SHP77 treated with DMSO at 0.1 percent for 48 hours (cell line): ENCODE results near the gene ITGB5.
"Not testable (repeated sequence)": the region's sequence is repeated elsewhere in the genome, so short reads cannot be mapped to it uniquely, and the experiment has no call there.

Experiments
- DNase-seq: peaks from one replicate; lab custom pipeline; 2025; lab: John Stamatoyannopoulos, UW

ITGB5 gene

DNA sequence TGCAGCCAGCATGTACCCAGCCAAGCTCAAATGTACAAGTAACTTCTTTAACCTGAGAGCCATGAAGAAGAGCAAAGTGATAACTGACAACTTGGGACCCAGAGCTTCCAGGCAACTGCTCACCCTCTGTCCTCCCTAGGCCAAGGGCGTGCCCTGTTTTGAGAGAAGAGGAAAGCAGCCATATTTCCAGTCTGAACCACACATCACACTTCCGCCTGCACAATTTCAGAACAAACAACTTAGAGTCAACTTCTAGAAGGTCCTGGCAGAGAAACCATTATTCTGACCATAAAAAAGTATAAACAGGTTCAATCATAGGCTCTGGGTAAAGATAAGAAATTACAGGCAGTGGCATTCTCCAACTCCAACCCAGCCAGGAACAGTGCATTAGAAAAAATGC, 50.1 kb downstream of the ITGB5 start:
- no peak for DNase-seq

- no peak for DNase-seq
These were observed 50.7 kb downstream of the ITGB5 start for GRCh38 chr3:124836448-124836847.

DNA sequence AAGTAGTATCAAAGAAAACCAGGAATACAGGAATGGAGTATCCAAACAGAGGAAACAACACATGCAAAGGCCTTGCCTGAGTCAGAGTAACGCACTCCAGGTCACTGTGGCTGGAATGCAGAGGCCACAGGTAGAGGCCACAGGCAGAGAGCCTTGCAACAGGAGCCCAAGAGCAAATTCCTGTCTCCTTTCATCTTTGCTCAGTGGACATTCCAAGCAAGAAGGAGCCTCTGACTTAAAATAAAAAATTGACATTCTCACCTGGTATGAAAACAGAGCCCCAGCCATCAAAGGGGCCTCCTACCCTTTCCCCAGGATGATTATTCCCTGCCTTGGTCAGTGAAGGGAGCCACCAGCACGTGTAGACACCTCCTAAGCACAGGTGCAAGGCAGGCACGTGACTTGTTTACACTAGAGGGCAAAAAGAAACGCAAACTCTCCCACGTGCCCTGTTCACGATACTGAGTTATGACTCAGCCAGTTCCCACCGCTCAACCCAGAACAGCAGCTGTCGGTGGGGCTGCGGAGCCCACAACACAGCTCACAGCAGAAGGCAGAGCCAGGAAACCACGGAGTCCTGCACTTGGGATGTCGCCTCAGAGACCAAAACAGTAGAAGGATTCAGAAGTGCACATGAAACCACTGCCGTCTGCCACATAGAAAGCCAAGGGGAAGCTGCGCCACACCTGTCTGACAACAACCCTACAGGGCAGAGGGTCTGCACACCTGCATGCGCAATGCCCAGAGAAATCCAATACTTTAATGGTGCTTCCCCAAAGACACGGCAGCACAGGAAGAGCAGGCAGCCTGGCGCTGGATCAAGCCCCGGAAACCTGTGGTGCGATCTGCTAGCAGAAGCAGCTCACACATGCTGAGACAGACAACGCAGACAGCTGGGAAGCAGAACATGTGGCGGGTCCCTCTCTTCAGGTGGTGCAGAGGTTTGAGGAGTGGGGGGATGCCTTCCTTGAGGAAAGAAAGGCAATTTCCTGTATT, 52.1 kb downstream of the ITGB5 start:
- peak; percentile 88 for DNase-seq

DNA sequence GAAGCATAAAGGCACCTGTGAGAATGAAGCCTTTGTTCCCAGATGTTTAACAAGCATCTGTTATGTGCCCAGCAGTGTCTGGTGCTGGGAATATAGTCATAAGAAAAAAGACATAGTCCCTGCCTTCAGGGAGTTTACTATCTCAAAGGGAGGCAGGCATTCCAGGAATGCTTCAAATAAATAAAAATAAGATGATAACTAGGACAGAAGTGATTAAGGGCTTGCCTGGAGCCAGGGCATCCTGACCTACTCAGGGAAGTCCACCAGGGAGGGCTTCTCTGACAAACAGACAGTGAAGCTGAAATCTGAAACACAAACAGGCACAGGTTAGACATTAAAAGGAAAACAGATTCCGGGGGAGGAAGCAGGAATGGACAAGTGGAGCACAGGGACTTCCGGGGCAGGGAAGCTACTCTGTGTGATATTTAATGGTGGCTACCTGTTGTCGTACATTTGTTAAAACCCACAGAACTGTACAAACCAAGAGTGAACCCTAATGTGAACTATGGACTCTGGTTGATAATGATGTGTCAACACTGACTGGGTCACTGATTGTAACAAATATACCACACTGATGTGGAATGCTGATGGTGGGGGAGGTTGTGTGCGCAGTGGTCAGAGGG, 53.3 kb downstream of the ITGB5 start:
- DNase-seq: no peak

DNA sequence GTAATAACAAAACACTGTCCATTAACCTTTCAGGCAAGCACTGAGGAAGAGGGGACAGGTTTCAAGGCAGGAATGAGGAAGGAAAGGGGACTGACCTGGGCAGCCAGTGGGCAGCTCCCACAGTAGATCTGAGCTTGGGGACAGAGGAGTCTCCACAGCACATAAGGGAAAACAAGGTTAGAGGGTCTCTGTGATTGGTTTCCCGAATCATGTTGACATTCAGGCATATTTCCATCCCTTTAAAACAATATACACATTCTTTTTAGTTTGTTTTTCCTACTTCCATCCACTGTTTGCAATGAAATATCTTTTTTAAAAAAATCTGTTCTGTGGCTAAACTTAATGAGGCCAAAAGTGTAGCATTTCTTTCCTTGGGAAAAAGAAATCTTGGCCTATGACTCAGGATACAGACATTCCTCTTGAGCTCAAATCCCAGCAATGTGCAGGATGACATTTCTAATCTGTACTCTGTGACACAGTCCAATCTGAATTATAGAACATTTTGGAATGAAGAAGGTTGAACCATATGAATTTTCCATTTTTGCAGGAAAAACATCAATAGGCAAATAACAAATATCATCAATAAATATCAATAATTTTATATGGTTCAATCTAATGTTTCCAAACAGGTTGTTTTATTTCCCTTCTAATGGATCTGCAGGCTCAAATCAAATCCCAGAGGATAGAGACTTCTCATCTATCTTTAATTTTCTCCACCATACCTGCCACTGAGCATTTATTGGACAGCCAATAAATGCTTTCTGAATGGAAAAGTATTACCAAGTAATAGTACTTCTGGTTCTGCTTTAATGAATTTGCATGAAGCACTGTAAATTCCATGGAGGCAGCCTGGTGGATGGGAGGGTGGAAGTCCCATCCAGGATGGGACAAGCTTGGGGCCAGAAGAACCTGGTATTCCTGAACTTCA, 54.1 kb downstream of the ITGB5 start:
- DNase-seq: no peak

- no peak for DNase-seq
These were observed 55.5 kb downstream of the ITGB5 start for GRCh38 chr3:124831628-124832199.

DNA sequence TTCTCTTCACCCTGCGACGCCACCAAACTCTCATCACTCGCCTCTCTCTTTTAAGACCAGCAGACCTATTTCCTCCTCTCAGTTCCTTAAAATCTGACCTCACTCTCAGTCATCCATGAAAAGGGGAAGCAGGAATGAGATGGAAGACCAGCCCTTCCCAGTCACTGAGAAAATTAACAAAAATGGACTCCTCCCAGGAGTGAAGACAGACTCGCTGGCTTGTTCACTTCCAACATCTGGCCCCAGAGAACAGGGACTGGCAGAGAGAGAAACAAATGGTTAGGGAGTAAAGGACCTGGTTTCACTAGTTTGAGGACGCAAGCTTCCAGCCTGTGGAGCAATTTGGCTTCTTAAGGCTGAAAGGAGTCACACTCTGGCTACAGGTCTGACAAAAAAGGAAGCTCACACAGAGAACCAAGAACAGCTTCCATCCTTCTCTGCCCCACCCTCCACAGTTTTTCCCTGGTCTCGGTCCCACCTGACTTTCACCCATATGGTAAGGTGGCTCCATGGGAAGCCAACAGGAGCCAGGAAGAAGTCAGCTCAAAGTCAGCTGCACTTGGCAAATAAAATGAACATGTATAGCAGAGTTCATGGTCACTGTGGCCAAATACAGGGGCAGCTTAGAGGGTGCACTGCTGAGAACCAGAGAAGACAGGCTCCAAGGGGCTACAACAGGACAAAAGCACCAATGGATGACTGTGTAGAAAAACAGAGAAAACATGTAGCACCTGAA, 57.2 kb downstream of the ITGB5 start:
- no peak for DNase-seq

DNA sequence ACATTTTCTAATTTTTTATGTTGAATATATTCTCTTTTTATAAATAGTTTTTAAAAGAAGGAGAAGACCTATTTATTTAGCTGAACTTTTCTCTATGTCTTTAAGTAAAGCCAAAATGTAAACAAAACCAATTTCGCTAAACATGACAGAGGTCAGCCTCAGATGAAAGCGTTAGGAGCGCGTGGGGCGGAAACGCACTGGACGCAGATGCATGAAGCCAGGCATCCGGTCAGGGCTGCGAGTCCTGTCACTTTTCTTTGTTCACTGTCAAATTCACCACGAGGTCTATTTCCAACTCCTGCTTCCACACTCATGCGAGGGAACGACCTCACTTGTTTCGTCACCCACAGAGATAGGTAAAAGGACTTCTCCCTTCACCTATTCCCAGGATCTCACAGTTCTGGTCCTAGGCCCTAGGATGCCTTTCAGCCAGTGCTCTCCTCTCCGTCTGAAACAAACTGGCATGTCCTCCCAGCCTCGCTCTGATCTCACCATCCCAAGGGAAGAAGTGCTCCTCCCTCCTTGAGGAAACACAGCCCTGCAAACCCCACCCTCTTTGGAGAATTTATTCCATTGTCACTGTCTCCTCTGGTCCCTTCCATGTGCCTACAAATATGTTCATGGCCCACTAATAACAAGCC, 57.9 kb downstream of the ITGB5 start:
- DNase-seq: no peak

- not testable (repeated sequence) for DNase-seq
These were observed 59.5 kb downstream of the ITGB5 start for GRCh38 chr3:124827476-124828206.

DNA sequence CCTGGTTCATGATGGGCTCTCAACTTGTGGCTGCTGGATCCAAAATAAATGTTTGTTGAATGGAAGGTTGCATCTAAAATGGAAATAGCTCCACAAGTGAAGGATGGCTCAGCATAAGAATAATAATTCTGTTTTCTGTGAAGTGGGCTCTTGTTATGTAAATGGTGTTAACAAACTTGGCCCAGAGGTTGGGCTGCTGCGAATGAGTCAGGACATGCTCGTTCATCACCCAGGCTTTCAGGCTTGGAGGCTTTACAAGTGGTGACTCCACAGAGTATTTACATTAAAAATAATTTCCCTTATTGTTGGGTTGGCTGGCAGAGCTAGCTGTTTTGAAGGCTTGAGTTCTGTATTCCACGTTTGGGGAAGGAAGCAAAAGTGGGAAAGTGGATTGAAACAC, 60.5 kb downstream of the ITGB5 start:
- DNase-seq: no peak

- no peak for DNase-seq
These were observed 62.8 kb downstream of the ITGB5 start for GRCh38 chr3:124824286-124824915.

- no peak for DNase-seq
These were observed 63.5 kb downstream of the ITGB5 start for GRCh38 chr3:124823648-124824047.

GRCh38 chr3:124823206-124823605, 64.0 kb downstream of the ITGB5 start:
- DNase-seq: no peak

GRCh38 chr3:124821356-124821755, 65.8 kb downstream of the ITGB5 start:
- no peak for DNase-seq

DNA sequence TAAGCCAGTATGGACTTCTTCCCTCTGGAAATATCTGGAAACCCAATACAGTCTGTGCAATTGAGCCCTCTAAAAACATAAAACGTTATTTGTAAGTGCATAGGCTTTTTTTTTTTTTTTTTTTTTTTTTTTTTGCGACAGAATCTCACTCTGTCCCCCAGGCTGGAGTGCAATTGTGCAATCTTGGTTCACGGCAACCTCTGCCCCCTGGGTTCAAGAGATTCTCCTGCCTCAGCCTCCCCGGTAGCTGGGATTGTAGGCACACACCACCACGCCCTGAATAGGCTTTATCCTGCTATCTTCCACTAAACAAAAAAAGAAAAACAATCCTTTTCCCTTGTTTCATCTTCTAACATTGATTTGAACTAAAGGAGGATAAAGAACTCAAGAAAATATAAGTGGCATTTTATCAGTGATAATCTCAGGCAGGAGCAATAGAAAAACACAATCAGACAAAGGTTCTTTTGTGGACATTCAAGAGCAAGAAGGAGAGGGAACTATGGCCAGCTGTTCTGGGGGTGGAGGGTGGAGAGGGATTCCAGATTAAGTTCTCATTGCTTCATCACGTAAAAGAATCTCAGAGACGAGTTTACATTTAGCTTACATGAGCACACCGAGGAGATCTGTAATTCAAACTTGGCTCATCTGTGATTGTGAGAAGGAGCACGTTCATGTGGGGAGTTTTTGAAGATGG, 68.6 kb downstream of the ITGB5 start:
- DNase-seq: no peak

DNA sequence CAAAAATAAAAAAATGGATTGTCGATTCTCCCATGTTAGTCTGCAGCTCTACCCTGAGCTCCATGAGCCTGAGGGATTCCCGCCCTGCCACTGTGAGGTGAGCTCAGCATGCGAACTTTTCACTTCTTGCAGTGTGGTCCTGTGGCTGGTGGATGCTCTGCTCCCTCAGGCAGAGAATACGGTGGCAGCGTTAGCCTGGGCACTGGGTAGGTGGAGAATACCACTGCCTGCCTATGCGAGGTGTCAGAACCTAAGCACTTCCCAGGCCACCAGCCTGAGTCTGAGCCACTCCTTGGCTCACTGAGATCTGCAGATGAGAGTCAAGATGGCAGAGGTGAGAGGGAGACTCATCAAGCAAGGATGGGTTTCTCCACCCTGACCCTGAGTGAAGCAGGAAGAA, 70.1 kb downstream of the ITGB5 start:
- DNase-seq: no peak

- no peak for DNase-seq
These were observed 71.0 kb downstream of the ITGB5 start for GRCh38 chr3:124816206-124816605.

DNA sequence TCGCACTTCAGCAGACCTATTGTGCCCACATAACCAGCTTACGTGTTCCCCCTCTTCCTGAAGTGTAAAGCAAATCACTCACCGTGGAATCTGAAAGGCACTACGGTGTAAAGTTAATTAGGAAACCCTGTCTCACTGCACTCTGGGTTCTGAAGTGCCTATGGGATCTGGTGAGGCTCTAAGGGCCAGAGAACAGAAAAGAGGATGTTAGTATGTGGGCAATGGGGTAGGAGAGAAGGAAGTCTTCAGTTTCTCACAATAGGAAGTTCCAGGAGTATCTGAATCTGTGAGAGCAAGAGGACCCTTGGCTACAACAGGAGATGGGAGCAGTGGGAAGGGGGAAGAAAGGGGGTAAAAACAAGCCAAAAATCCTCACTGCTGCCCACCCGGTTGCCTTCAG, 71.4 kb downstream of the ITGB5 start:
- no peak for DNase-seq
